Ovary (tissue), 9 donors: ENCODE results near the gene RHBDL1. TPM values are rescaled to one million over a fixed set of nuclear protein-coding genes. Genes with fewer than 3 reads are reported as not detected.

ENCODE experiments used
- DNase-seq, 5 donors: peaks; one replicate each; pipeline ENCODE4 v3.0.0-alpha.2; 2019 to 2020
- H3K27ac ChIP-seq, 2 donors: fragments of 200-600 bp; one replicate each; pipeline versions ENCODE4 v1.5.1 to v1.8.0; 2019 to 2022
- H3K27me3 ChIP-seq: fragments of 200-600 bp; one replicate; pipeline ENCODE4 v1.8.0; 2022
- H3K36me3 ChIP-seq: fragments of 200-600 bp; sonication (generic); one replicate; pipeline ENCODE4 v1.5.1; 2019
- H3K4me1 ChIP-seq: one replicate; pipeline ENCODE4 v1.8.1; 2013; ENCODE audit warnings: mild to moderate bottlenecking, moderate library complexity; ENCODE audit not compliant: insufficient read depth
- H3K4me3 ChIP-seq: fragments of 200-600 bp; sonication (generic); one replicate; pipeline ENCODE4 v1.5.1; 2017
- H3K9me3 ChIP-seq, 2 donors: fragments of 200-600 bp in 1 of 2; sonication (generic) in 1 of 2; one replicate each; pipeline versions ENCODE4 v1.5.1 to v1.8.1; 2013 to 2019; ENCODE audit warnings: mild to moderate bottlenecking in 1 of 2, moderate library complexity in 1 of 2
- EP300 ChIP-seq: sonication (generic); formaldehyde crosslinking; IDR thresholded peaks from one replicate; pipeline ENCODE4 v1.6.1; 2017; ENCODE audit warnings: antibody characterized with exemption
- POLR2A ChIP-seq: fragments of 450-650 bp; IDR thresholded peaks from one replicate; pipeline ENCODE4 v1.6.1; 2017; ENCODE audit warnings: antibody characterized with exemption, mild to moderate bottlenecking, moderate library complexity
- WGBS, 3 donors: extraction: QIAGEN DNeasy Blood & Tissue Kit in 1 of 3; methylation state at CpG; one replicate each; pipeline versions ENCODE4 v1.1.5 to v1.1.7; 2013 to 2017; 5-methylcytosine and 5-hydroxymethylcytosine counted together
- intact Hi-C, 4 donors: fragments of 100-400 bp; cut with DNase I; formaldehyde crosslinking; loops; one replicate each; pipeline versions ENCODE4 v1.11.0 to v1.15.1; 2022 to 2023
- polyA plus RNA-seq, 2 donors: library from polyadenylated mRNA; stranded (reverse); fragments of 200-250 nt in 1 of 2; fragments of 350-450 nt in 1 of 2; fragmentation: Illumina TruSeq in 1 of 2; extraction: RNeasy Lipid Tissue Mini Kit (QIAGEN cat#74804) in 1 of 2; gene quantifications; one replicate each; pipeline ENCODE4 v1.2.3, GENCODE V29; 2013 to 2014
- total RNA-seq, 7 donors: library from RNA; depleted of rRNA in 2 of 7; stranded (reverse); fragments of >200 nt in 2 of 7; fragmentation: NEBNext Ultra II Directional in 3 of 7; extraction: Animal tissue kit (Norgen Biotek cat#: 25700) in 3 of 7; gene quantifications; one replicate each; pipeline versions ENCODE4 v1.1.0 to v1.2.4, GENCODE V29; 2016 to 2023
- TF ChIP-seq, protein P1 (sequence below), 3 donors: fragments of 450-650 bp in 2 of 3; fragments of 200-600 bp in 1 of 3; IDR thresholded peaks; one replicate each; pipeline versions ENCODE4 v1.5.1 to v1.8.0; 2016 to 2022; ENCODE audit warnings: antibody characterized with exemption in 3 of 3, mild to moderate bottlenecking in 1 of 3
- donor health status: DM: no; HTN: no; CAD: no; lungs with moderate emphysema.
- donor health status: DM: no; HTN: no; CAD: no.
- donor health status: Bipolar disorder and iron deficiency.
- donor health status: DM: yes; HTN: yes; CAD: no.
- donor health status: DM: no; HTN: no; CAD: no.
- donor health status: DM: yes; HTN: yes; CAD: no.

RHBDL1 gene
- total and polyA plus RNA-seq, 9 donors = 0.50 to 4.3 (median 1.4) TPM; not detected in 1

DNA sequence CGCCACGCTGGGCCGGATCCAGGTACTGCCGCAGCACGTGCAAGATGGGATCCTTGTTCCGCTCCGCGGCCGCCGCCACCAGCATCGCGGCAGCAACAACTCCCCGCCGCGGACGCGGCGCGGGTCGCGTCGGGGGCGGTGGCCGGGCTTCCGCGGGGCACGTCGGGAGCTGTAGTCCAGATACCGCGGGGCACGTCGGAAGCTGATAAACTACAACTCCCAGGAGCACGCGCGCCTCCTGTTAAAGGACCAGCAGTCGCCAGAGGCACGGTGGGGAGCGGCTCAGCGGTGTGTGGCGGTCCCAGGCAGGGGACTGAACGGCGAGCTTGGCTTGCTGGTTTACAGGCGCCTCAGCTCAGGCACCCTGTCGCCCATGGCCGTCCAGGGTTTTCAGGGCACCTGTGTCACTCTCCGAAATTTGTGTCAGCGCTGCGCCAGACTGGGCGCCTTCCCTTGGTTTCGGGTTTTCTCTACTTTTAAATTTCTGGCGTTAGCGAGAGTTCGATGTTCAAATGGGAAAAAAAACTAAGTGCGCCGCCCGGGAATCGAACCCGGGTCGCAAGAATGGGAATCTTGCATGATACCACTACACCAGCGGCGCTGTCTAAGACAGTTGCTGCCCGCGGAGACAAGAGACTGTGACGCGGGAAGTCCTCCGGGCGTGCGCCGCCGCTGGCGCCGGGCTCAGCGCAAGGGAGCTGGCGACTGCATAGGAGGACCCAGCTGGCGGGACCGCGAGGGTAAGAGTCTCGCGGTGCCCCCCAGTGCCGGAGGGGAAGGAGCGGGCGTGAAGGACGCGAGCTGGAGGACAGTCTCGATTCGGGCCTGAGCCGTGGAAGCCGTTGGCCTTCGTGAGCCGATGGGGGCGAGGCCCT lies 39.0 kb upstream of the RHBDL1 start, which contains the start of gene METTL26:
METTL26 (minus strand) TSS at position 100 of the 875 bp plus-strand sequence; CDS start at position 85, 15 bp downstream.
- TF ChIP-seq EP300 = no peak
- TF ChIP-seq POLR2A = peak; percentile 66
- TF ChIP-seq, protein P1, sequence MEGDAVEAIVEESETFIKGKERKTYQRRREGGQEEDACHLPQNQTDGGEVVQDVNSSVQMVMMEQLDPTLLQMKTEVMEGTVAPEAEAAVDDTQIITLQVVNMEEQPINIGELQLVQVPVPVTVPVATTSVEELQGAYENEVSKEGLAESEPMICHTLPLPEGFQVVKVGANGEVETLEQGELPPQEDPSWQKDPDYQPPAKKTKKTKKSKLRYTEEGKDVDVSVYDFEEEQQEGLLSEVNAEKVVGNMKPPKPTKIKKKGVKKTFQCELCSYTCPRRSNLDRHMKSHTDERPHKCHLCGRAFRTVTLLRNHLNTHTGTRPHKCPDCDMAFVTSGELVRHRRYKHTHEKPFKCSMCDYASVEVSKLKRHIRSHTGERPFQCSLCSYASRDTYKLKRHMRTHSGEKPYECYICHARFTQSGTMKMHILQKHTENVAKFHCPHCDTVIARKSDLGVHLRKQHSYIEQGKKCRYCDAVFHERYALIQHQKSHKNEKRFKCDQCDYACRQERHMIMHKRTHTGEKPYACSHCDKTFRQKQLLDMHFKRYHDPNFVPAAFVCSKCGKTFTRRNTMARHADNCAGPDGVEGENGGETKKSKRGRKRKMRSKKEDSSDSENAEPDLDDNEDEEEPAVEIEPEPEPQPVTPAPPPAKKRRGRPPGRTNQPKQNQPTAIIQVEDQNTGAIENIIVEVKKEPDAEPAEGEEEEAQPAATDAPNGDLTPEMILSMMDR (IDR thresholded peaks at IDR 0.05) = peak in 1 of 3 donors; percentile 29
- H3K27me3 ChIP-seq = no peaks in the 10 kb centered on the region
- no peaks in the 10 kb centered on the region for H3K9me3 ChIP-seq
- DNase-seq = peak; percentile 95 to 96 (median 95)
- H3K27ac ChIP-seq = peak within 1 kb of the TSS; percentile 84 to 96
- intact Hi-C loops = loop anchor here in 1 of 4 donors (5.0 to 10.0 kb wide), 2 partner anchors 44 to 1328 kb away; partner anchors contain the start of genes RAB40C, RNF151 and RPS2
- no peaks in the 10 kb centered on the region for H3K36me3 ChIP-seq
- H3K4me3 ChIP-seq = peak within 1 kb of the TSS; percentile 88
- 0 to 1% (median 0%) methylated on average over 48 to 91 of the region's 91 CpGs for WGBS, 3 donors
- H3K4me1 ChIP-seq = peaks cover 10% of the 10 kb centered on the region

DNA sequence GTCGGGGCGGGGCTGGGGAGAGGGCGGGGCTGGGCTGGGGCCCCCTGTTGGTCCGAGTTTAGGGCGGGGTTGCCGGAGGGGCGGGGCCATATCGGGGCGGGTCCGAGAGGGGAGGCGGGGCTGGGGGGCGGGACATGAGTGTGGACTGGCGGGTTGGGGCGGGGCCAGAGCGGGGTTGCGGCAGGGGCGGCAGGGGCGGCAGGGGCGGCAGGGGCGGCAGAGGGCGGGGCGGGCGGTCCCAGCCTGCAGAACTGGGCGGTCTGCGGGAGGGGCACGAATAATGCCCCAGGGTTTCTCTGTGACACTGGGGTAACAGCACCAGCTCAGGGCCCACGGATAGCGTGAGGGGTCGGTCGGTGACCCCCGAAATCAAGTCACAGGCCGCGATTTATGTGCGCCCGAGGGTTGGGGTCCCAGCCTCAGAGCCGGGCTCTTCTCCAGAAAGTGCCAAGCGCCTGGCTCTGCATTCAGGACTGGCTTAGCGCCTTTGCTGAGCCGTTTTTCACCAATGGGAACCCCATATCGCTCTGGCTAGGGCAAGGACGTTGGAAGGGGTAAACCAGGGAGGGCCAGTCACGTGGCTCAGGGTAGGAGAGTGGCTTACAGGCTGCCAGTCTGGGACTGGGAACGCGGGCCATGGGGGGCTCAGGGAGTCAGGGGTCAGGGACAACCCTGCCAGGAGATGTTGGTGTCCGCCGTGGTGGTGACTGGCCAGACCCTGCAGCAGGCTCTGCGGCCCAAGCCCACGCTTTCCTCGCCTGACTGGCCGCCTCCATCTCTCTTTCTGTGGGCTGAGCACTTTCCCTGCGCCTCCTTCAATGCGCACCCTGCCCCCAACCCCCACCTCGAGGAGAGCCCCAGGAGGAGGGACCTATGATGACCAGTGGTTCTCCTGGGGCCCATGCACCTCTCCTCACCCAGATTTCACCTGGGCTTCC lies 38.1 kb upstream of the RHBDL1 start:
- Histone ChIP-seq H3K36me3 (no peaks in the 10 kb centered on the region), H3K27ac (peak overlapping the region; percentile 84 to 96), H3K4me1 (peaks cover 10% of the 10 kb centered on the region), H3K9me3 (no peaks in the 10 kb centered on the region), H3K4me3 (peak overlapping the region; percentile 88), H3K27me3 (no peaks in the 10 kb centered on the region)
- 14 to 30% (median 27%) methylated on average over 29 to 52 of the region's 53 CpGs for WGBS, 3 donors
- TF ChIP-seq, protein P1 (IDR thresholded peaks at IDR 0.05) = no peak
- TF ChIP-seq EP300 (no peak), POLR2A (no peak)
- DNase-seq = peak; percentile 91 to 96 (median 92)
- intact Hi-C loops = loop anchor here in 1 of 4 donors (5.0 to 10.0 kb wide), 2 partner anchors 45 to 1327 kb away; partner anchors contain the start of genes RAB40C, RNF151 and RPS2

DNA sequence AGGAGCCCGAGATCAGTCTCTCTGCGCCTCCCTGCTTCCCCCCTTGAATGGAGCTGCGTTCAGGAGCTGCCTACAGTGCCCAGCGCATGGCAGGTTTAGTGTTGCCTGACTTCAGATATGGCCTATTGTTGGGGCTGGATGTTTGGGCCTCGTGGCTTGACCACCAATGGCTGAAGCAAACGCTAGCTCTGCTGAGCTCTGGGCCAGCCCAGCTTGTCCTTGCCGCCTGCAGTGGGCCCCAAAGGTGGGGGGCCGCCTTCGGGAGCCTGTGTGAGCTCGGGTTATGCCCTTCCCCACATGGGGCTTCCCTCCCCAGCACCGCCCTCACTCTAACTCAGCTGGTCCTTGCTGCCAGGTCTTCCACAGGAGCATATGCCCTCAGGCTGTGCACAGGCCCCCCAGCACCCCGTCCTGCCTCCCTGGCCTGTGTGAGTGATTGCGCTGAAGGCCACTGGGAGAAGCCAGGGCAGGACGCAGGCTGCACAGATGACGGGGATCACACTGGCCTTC lies 37.4 kb upstream of the RHBDL1 start:
- intact Hi-C loops = loop anchor here in 1 of 4 donors (5.0 to 10.0 kb wide), 2 partner anchors 46 to 1327 kb away; partner anchors contain the start of genes RAB40C, RNF151 and RPS2
- peaks cover 15% of the 10 kb centered on the region for H3K4me1 ChIP-seq

More for the DNA sequence above, 37.4 kb upstream of the RHBDL1 start:
- 78 to 80% (median 79%) methylated on average over 15 of the region's 15 CpGs for WGBS, 3 donors
- peak in 2 of 5 donors; percentile 28 to 52 for DNase-seq
- Histone ChIP-seq H3K4me3 (no peak overlapping the region), H3K9me3 (no peaks in the 10 kb centered on the region), H3K36me3 (no peaks in the 10 kb centered on the region), H3K27me3 (no peaks in the 10 kb centered on the region), H3K27ac (peak overlapping the region; percentile 24 to 74)
- TF ChIP-seq, protein P1 (IDR thresholded peaks at IDR 0.05) = no peak
